Adrenal gland (tissue), 12 donors: ENCODE measurements around the gene CLEC4M. TPM values are rescaled to one million over a fixed set of nuclear protein-coding genes. Genes with fewer than 3 reads are reported as not detected.

Source experiments
- DNase-seq, 7 donors: peaks; one replicate each; pipeline ENCODE4 v3.0.0-alpha.2; 2019 to 2020
- H3K27ac ChIP-seq, 5 donors: fragments of 200-600 bp; sonication (generic) in 4 of 5; 1 replicate in 3 of 5; 2 replicates in 2 of 5; pipeline versions ENCODE4 v1.5.1 to v1.8.0; 2016 to 2020; ENCODE audit warnings: mild to moderate bottlenecking in 1 of 5
- H3K27me3 ChIP-seq: fragments of 200-600 bp; 2 replicates; pipeline ENCODE4 v1.8.0; 2021
- H3K36me3 ChIP-seq, 2 donors: fragments of 200-600 bp; replicated peaks in 1 of 2; 1 replicate in 1 of 2; 2 replicates in 1 of 2; pipeline versions ENCODE4 v1.5.1 to v1.8.0; 2018 to 2022
- H3K4me1 ChIP-seq, 2 donors: fragments of 200-600 bp; replicated peaks in 1 of 2; 1 replicate in 1 of 2; 2 replicates in 1 of 2; pipeline versions ENCODE4 v1.5.1 to v1.8.0; 2018 to 2021
- H3K4me3 ChIP-seq, 4 donors: fragments of 200-600 bp; sonication (generic) in 3 of 4; one replicate each; pipeline ENCODE4 v1.5.1; 2016 to 2018
- H3K9me3 ChIP-seq, 3 donors: fragments of 200-600 bp; sonication (generic) in 1 of 3; replicated peaks in 1 of 3; 1 replicate in 2 of 3; 2 replicates in 1 of 3; pipeline versions ENCODE4 v1.5.1 to v1.8.0; 2016 to 2021
- POLR2A ChIP-seq, 2 donors: fragments of 450-650 bp; IDR thresholded peaks; one replicate each; pipeline ENCODE4 v1.6.1; 2017; ENCODE audit warnings: antibody characterized with exemption in 2 of 2, mild to moderate bottlenecking in 2 of 2, moderate library complexity in 1 of 2
- WGBS, 4 donors: extraction: QIAGEN DNeasy Blood & Tissue Kit in 2 of 4; methylation state at CpG; one replicate each; pipeline versions ENCODE4 v1.1.5 to v1.1.7; 2013 to 2017; 5-methylcytosine and 5-hydroxymethylcytosine counted together
- intact Hi-C, 2 donors: fragments of 100-400 bp; cut with DNase I; formaldehyde crosslinking; loops; one replicate each; pipeline versions ENCODE4 v1.14.1 to v1.15.0; 2022 to 2023
- polyA plus RNA-seq, 3 donors: library from polyadenylated mRNA; stranded (reverse); fragments of 200-250 nt in 2 of 3; fragments of 350-450 nt in 1 of 3; fragmentation: Illumina TruSeq in 1 of 3; extraction: RNeasy Lipid Tissue Mini Kit (QIAGEN cat#74804) in 1 of 3; gene quantifications; one replicate each; pipeline ENCODE4 v1.2.3, GENCODE V29; 2013 to 2014
- total RNA-seq, 9 donors: library from RNA; depleted of rRNA in 4 of 9; stranded (reverse); fragments of >200 nt in 4 of 9; fragments of 120-200 nt in 1 of 9; fragmentation: NEBNext Ultra II Directional in 1 of 9; extraction: Animal tissue kit (Norgen Biotek cat#: 25700) in 1 of 9; gene quantifications; one replicate each; pipeline versions ENCODE4 v1.1.0 to v1.2.4, GENCODE V29; 2013 to 2023
- TF ChIP-seq, protein P1 (sequence below), 6 experiments: fragments of 450-650 bp in 4 of 6; fragments of 200-600 bp in 2 of 6; sonication (generic) in 1 of 6; IDR thresholded peaks; 1 replicate in 5 of 6; 2 replicates in 1 of 6; pipeline versions ENCODE4 v1.5.1 to v1.8.0; 2016 to 2021; ENCODE audit warnings: antibody characterized with exemption in 6 of 6, mild to moderate bottlenecking in 2 of 6, moderate library complexity in 1 of 6
- donor health status: healthy with polysubstance abuse.
- donor health status: Bipolar disorder and iron deficiency.
- donor health status: DM: yes; HTN: yes; CAD: no.
- donor health status: DM: no; HTN: no; CAD: no.
- donor health status: DM: no; HTN: no; CAD: no.
- donor health status: DM: yes; HTN: yes; CAD: no.

CLEC4M gene
- total and polyA plus RNA-seq, 12 donors = 0.37 to 91.6 (median 0.98) TPM; not detected in 1

DNA sequence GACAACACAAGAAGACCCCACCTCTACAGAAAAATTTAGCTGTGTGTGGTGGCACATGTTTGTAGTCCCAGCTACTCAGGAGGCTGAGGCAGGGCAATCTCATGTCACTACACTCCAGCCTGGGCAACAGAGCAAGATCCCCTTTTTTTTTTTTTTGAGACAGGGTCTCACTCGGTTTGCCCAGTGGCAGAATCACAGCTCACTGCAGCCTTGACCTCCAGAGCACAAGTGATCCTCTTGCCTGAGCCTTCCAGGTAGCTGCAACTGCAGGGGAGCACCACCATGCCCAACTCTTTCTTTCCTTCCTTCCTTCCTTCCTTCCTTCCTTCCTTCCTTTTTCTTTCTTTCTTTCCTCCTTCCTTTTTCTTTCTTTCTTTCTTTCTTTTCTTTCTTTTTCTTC, 26.9 kb upstream of the CLEC4M start:
- intact Hi-C loops = no loop called here
- Histone ChIP-seq H3K27ac (no peak overlapping the region), H3K36me3 (no peaks in the 10 kb centered on the region), H3K27me3 (peaks cover 2% of the 10 kb centered on the region), H3K9me3 (no peaks in the 10 kb centered on the region), H3K4me3 (no peak overlapping the region), H3K4me1 (no peaks in the 10 kb centered on the region)
- TF ChIP-seq POLR2A (IDR thresholded peaks at IDR 0.05) = no peak
- TF ChIP-seq, protein P1, sequence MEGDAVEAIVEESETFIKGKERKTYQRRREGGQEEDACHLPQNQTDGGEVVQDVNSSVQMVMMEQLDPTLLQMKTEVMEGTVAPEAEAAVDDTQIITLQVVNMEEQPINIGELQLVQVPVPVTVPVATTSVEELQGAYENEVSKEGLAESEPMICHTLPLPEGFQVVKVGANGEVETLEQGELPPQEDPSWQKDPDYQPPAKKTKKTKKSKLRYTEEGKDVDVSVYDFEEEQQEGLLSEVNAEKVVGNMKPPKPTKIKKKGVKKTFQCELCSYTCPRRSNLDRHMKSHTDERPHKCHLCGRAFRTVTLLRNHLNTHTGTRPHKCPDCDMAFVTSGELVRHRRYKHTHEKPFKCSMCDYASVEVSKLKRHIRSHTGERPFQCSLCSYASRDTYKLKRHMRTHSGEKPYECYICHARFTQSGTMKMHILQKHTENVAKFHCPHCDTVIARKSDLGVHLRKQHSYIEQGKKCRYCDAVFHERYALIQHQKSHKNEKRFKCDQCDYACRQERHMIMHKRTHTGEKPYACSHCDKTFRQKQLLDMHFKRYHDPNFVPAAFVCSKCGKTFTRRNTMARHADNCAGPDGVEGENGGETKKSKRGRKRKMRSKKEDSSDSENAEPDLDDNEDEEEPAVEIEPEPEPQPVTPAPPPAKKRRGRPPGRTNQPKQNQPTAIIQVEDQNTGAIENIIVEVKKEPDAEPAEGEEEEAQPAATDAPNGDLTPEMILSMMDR (IDR thresholded peaks at IDR 0.05) = no peak
- no peak for DNase-seq
- 30 to 45% (median 35%) methylated on average over 1 of the region's 1 CpG for WGBS, 4 donors

DNA sequence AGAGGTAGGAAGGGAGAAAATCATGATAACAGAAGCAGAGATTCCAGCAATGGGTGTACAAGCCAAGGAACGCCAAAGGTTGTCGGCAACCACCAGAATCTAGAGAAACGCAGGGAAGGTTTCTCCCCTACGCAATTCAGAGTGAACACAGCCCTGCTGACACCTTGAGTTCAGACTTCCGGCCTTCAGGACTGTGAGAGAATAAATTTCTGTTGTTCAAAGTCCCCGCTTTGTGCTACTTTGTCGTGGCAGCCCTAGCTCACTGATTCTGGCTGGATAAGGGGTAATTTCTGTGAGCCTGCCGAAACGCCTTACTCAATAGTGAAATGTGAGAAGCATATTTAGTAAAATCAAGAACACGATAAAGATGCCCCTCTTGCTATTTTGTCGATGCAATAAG, 25.8 kb upstream of the CLEC4M start:
- no peaks in the 10 kb centered on the region for H3K4me1 ChIP-seq
- no peaks in the 10 kb centered on the region for H3K36me3 ChIP-seq
- H3K27ac ChIP-seq = no peak overlapping the region
- 80 to 90% (median 86%) methylated on average over 11 of the region's 11 CpGs for WGBS, 4 donors
- H3K27me3 ChIP-seq = no peaks in the 10 kb centered on the region
- TF ChIP-seq, protein P1 (IDR thresholded peaks at IDR 0.05) = no peak
- no peak for TF ChIP-seq POLR2A (IDR thresholded peaks at IDR 0.05)
- H3K9me3 ChIP-seq = no peaks in the 10 kb centered on the region
- no peak overlapping the region for H3K4me3 ChIP-seq
- no peak for DNase-seq
- intact Hi-C loops = no loop called here

DNA sequence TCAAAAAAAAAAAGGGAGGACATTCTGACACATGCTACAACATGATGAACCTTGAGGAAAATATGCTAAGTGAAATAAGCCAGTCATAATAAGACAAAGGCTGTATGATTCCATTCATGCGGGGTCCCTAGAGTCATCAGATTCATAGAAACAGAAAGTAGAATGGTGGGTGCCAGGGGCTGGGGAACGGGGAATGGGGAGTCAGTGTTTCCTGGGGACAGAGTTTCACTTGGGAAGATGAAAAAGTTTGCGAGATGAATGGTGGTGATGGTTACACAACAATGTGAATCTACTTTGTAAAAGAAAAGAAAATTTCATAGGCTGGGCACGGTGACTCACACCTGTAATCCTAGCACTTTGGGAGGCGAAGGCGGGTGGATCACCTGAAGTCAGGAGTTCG, 25.0 kb upstream of the CLEC4M start:
- Histone ChIP-seq H3K36me3 (no peaks in the 10 kb centered on the region), H3K27me3 (no peaks in the 10 kb centered on the region), H3K27ac (no peak overlapping the region), H3K4me1 (no peaks in the 10 kb centered on the region), H3K4me3 (no peak overlapping the region), H3K9me3 (no peaks in the 10 kb centered on the region)
- intact Hi-C loops = no loop called here
- WGBS, 4 donors = 70 to 85% (median 74%) methylated on average over 7 of the region's 7 CpGs
- DNase-seq = no peak
- TF ChIP-seq, protein P1 (IDR thresholded peaks at IDR 0.05) = no peak
- no peak for TF ChIP-seq POLR2A (IDR thresholded peaks at IDR 0.05)

DNA sequence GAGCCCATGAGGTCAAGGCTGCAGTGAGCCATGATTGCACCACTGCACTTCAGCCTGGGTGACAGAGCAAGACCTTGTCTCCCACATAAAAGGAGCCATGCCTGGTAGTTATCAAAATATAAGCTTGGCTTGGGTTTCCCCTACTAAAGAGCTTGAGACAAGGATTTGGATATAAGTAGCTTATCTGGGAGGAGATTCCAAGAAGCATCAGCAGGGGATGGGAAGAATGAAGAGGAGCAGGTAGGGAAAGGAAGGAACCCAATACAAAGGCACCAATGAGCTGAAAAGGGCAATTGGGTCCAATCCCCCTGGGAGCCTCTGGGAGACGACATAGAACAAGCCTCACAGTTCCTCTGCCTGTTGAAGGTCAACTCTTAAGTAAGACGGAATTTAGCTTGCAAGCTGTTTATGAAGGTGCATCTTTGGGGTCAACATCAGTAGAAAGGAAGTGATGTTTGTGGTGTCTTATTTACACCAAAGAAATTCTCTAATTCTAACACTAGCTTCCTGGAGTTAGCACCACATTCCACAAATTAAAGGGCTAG, 23.8 kb upstream of the CLEC4M start:
- intact Hi-C loops = no loop called here

More for the DNA sequence above, 23.8 kb upstream of the CLEC4M start:
- no peaks in the 10 kb centered on the region for H3K36me3 ChIP-seq
- WGBS, 4 donors = 7 to 32% (median 28%) methylated on average over 2 of the region's 2 CpGs
- no peaks in the 10 kb centered on the region for H3K9me3 ChIP-seq
- no peak overlapping the region for H3K4me3 ChIP-seq
- H3K4me1 ChIP-seq = no peaks in the 10 kb centered on the region
- H3K27me3 ChIP-seq = no peaks in the 10 kb centered on the region
- peak overlapping the region in 1 of 5 donors; percentile 45 for H3K27ac ChIP-seq
- TF ChIP-seq, protein P1 (IDR thresholded peaks at IDR 0.05) = no peak
- no peak for TF ChIP-seq POLR2A (IDR thresholded peaks at IDR 0.05)
- no peak for DNase-seq
